ENCODE results near the gene NR4A2.

NR4A2 gene

DNA sequence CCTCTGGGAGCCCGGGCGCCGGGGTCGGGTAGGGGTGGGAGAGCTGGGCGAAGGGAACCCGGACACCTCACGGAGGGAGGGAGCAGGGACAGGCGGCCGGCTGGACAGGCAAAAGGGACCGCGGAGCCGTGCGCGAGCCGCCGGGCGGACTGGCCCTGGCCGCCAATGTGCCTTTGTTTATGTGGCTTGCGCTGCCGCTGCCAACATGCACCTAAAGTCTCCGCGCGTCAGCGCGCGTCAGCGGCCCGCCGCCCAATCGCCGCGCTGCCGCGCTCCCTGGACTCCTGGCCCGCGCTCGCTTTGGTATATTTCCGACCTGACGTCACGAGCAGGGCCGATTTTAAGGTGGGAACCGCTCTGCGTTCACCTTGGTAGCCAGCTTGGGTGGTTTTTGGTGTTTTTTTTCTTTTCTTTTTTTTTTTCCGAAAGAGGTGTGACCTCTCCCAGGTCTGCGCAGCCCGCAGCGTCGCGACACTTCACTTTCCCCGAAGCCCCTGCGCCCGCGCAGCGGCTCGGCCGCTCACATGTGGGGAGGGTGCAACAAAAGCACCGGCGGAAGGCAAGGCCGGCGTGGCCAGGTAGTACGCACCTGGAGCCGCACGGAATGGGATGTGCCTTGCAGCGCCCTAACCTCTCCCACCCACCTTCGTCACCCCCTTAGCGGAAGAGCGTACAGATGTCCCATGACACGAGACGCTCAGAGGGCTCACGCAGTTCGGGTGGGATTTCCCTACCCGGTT, at the start of gene NR4A2:
TSS of gene NR4A2 (minus strand) at position 188 of the 740 bp plus-strand sequence. CDS start 2,535 bp downstream, outside the sequence.
- peak; percentile 73 for DNase-seq

DNA sequence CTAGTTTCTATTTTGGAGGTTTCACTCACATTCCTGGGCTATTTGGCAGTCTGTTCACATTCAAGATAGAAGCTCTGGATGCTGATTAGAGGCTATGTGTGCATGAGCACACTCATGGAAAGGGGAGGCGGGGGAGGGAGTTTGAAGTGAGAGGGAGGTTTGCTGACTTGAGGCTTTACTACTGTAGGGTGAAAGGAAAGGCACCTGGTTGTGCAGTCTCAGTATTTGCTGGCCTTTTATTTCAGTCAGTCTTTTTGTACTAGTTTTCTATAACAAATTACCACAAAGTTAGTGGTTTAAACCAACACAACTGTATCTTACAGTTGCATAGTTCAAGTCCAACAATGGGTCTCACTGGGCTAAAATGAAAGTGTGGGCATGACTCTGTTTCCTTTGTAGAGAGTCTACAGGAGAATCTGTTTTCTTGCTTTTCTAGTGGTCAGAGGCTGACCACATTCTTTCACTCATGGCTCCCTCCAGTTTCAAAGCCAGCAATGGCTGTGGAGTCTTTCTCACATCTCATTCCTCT, 47.7 kb upstream of the NR4A2 start:
- DNase-seq = no peak

GRCh38 chr2:156379714-156380113, 47.2 kb upstream of the NR4A2 start:
- DNase-seq = no peak

GRCh38 chr2:156379071-156379470, 46.5 kb upstream of the NR4A2 start:
- DNase-seq = no peak

DNA sequence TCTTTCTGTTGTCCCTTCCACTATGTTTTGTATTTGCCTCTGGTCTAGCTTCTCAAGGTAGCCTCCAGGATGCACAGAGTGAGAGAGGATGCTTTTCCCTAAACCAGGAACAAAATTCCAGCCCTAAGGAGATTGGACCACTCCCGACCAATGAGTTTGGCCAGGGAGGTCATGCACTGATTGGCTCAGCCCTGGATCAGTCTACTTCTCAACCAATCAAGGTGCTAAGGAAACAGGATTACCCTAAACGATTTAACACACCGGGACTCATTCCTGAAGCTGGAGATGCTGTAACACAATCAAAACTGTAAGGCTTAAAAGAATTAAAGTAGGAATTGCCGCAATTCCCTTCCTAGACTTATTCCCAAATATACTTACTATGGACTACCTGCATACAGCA, 34.2 kb upstream of the NR4A2 start:
- no peak for DNase-seq

DNA sequence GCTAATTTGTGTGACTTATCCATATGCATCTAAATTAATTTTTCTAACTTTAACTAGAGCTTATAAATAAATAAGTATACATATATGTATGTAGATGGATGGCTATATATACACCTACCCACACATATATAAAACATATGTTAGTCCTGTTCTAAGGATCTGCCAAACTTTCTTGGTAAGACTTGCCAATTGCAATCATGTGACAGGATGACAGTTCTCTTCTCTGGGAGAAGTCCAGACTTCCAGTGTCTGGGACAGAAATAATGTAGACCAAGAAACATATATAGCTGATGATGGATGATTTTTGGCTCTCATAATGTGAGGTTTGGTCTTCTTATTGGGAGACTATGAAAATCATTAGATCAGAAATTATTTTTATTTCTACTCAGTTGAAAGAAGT, 30.6 kb upstream of the NR4A2 start:
- no peak for DNase-seq

DNA sequence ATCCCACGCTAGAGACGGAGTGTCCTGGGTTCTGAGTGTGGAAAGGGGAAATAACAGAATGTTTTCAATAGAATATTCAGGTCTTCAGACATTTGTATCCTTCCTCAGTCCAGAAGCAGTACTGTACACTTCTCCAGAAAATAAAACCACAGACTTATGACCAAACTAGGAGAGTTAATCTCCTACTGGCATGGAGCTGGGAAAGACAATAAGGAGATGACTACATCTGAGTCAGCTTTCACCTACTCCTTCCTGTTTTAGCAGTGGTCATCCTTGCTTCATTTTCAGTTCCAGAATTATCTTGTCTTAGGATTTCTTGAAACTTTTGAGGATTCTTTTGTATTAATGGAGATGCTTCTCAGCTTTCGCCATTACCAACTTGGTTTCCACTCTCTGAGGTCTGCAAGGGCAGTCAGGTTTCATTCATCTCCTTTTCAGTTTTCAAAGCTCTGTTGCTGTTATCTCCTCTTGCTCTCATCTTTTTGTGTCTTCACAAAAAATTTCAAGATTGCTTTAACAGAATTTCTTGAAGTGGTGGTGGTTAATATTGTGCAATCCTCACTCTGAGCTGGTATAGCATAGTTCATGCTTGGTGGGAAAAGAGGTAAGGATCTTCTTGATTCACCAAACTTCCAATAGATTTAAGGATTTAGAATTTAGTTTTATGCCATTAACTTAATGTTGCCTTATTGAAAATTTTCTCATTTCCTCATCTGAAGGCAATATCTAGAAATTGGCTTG, 23.7 kb upstream of the NR4A2 start:
- DNase-seq = no peak

- no peak for DNase-seq
Observed at GRCh38 chr2:156352911-156353310, 20.4 kb upstream of the NR4A2 start.

DNA sequence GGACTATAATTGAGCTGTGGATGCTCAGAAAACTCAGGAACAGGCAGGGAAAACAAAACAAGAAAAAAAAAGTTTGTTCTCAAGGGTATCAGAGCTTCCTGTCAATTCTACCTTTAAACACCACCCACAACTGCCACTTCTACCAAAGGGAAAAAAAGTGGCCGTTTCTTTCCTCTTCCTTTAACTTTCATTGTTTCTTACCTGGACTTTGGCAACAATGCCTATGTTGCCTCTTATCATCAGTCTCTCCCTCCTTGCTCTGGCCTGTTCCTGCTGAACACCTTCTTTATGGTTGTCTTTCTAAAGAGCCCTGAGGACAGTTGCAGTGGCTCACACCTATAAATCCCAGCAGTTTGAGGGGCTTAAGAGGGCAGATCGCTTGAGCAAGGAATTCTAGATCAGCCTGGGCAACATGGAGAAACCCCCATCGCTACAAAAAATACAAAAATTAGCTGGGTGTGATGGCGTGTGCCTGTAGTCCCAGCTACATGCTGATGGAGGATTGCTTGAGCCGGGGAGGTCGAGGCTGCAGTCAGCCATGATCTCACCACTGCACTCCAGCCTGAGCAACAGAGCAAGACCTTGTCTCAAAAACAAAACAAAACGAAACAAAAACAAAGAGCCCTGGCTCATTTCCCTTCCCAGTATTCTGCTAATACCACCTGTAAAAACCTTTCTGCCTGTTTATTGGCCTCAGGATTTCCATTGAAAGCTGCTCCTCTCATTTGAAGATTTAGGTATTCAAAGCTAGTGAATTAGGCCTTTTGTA, 18.0 kb upstream of the NR4A2 start:
- DNase-seq = no peak

- DNase-seq = no peak
Observed at GRCh38 chr2:156349605-156350004, 17.1 kb upstream of the NR4A2 start.

GRCh38 chr2:156349161-156349560, 16.6 kb upstream of the NR4A2 start:
- DNase-seq = no peak

DNA sequence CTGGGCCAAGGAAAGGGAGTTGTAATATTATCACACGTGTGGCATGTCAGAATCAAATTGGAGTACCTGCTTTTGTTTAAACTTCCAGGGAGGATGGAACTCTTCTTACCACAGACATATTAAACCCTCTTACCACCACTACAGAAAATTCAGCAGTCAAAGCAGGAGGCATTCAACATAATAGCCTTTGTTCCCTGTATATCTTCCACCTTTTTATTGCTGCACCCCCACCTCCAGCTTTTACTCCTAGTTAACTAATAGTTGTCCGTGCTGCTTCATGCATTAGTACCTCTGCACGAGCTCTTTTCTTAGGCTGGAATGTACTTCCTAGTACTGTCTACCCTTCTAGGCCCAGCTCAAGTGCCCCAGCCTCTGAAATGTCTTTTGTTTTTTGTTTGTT, 14.9 kb upstream of the NR4A2 start:
- no peak for DNase-seq

- DNase-seq = no peak
Observed at GRCh38 chr2:156346731-156347130, 14.2 kb upstream of the NR4A2 start.

DNA sequence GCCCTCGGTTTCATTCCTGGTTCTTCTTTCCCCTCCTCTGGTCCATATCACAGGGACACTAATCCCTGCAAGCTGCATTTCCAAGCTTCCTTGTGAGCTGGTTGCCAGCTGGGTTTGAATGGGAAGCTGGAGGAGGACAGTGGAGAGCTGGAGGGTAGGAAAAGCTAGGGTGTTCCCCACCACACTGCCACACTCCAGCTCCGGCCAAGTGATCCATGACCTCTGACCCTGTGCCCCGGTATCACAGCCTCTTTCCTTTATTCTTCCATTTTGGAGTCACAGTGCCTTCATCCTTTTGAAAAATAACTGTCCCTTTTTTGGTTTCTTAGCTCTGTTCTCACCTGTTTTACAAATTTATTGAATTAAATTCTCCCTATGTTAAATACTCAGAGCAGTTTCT, 13.1 kb upstream of the NR4A2 start:
- DNase-seq = no peak

- DNase-seq = no peak
Observed at GRCh38 chr2:156343940-156344301, 11.4 kb upstream of the NR4A2 start.

DNA sequence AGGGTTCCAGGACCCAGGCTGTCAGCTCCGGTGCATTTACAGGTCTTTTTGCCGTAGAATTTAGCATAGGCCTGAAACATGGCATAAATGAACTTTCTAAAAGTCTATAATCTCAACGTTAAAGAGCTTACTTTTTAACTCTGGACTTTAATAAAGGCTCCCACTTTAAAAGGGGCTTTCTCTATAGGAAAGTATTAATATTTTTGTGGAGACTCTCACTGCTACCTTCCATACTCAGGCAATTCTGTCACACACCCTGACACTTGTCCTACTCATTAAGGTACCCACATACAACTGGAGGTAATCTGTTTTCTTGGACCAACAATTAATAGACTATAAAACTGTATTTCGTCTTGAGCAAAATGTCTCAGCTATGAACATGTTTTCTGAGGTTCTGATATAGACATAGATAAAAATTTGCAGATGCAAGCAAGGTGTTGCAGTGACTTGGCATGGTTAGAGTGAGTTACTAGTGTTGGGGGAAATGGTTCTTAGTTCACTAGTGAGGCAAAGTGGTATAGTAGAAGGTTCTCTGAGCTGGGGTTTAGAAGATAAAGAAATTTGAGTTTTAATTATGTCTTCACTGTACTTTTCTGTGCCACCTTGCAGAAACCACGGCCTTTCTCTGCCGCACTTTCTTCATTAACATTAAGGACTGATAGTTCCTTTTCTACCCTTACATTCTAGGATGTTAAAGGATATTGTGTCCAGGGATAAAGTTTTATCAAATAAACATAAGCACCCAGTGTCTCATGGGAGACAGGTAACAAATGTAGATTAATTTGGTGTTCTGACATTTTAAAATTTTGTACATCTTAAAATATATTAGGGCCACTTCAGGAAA, 10.8 kb upstream of the NR4A2 start:
- peak; percentile 10 for DNase-seq

GRCh38 chr2:156342254-156343095, 10.0 kb upstream of the NR4A2 start:
- peak; percentile 71 for DNase-seq

GRCh38 chr2:156341452-156342253, 9.1 kb upstream of the NR4A2 start:
- peak; percentile 80 for DNase-seq

GRCh38 chr2:156340804-156341451, 8.4 kb upstream of the NR4A2 start:
- peak; percentile 55 for DNase-seq

DNA sequence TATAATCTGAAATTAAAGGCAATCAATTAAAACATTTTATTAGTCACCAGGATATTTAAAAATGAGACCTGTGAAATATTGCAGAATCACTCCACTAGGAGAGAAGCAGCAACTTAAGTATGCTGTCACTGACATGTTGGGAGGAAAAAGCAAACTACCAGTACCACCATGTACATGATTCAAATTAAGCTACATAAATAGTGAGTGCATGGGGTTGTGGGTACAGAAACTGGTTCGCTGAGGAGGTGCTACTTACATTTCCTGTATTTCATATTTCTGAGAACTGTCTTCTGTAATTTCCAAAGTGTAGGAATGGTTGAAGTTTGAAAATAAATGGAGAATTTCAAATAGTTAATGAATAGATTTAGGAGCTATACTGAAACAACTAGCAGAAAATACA, 7.9 kb upstream of the NR4A2 start:
- DNase-seq = no peak

Measured in NCI-H1105 treated with DMSO at 0.1 percent for 48 hours (cell line).